ENCODE measurements around the gene OOSP1.

DNA sequence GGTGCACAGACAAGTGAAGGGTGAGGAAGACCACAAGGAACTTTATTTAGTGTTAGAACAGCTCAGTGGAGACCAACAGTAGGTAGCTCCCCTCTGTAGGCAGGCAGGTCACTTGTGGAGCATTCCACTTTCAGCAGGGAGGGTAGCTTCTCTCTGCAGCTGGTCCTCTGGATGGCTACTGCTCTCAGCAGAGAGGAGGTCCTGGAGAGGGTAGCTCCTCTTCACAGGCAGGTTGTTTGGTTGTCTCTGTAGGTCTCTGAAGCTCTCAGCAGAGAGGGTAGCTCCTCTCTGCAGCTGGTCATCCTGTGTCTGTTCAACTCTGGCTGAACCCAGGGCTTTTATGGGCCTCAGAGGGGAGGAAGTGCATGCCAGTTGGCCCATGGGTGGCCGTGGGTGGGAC lies 6.5 kb upstream of the OOSP1 start:
- TF ChIP-seq POLR2AphosphoS5 (IDR thresholded peaks at IDR 0.05; ENCODE audit: low read depth, low read length) (no peak), HDAC2 (IDR thresholded peaks at IDR 0.05; ENCODE audit: borderline replicate concordance in 1 of 2, low read depth in 2 of 2, low read length in 2 of 2) (no peak), EGR1 (IDR thresholded peaks at IDR 0.05; ENCODE audit: borderline replicate concordance, low read depth, low read length) (no peak), POLR2A (IDR thresholded peaks at IDR 0.05; ENCODE audit: control extremely low read depth in 1 of 2, low read depth in 2 of 2, low read length in 2 of 2) (no peak), EP300 (IDR thresholded peaks at IDR 0.05; ENCODE audit: borderline replicate concordance in 1 of 2, low read depth in 2 of 2, low read length in 2 of 2) (no peak), TCF12 (IDR thresholded peaks at IDR 0.05; ENCODE audit: low read depth, low read length) (no peak), RFX5 (IDR thresholded peaks at IDR 0.05; ENCODE audit: borderline replicate concordance, low read depth, low read length) (no peak), BRCA1 (IDR thresholded peaks at IDR 0.05; ENCODE audit: low read depth, low read length) (no peak), RAD21 (IDR thresholded peaks at IDR 0.05 in 1 of 2, conservative IDR thresholded peaks at IDR 0.05 in 1 of 2; ENCODE audit: low read depth in 2 of 2, low read length in 2 of 2) (no peak), SIX5 (IDR thresholded peaks at IDR 0.05; ENCODE audit: low read depth, low read length) (no peak)
- TF ChIP-seq, protein P1, sequence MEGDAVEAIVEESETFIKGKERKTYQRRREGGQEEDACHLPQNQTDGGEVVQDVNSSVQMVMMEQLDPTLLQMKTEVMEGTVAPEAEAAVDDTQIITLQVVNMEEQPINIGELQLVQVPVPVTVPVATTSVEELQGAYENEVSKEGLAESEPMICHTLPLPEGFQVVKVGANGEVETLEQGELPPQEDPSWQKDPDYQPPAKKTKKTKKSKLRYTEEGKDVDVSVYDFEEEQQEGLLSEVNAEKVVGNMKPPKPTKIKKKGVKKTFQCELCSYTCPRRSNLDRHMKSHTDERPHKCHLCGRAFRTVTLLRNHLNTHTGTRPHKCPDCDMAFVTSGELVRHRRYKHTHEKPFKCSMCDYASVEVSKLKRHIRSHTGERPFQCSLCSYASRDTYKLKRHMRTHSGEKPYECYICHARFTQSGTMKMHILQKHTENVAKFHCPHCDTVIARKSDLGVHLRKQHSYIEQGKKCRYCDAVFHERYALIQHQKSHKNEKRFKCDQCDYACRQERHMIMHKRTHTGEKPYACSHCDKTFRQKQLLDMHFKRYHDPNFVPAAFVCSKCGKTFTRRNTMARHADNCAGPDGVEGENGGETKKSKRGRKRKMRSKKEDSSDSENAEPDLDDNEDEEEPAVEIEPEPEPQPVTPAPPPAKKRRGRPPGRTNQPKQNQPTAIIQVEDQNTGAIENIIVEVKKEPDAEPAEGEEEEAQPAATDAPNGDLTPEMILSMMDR (IDR thresholded peaks at IDR 0.05; ENCODE audit: control extremely low read depth in 1 of 3, insufficient read depth in 1 of 3, low read depth in 1 of 3, low read length in 3 of 3) = no peak
- TF ChIP-seq, protein P2, sequence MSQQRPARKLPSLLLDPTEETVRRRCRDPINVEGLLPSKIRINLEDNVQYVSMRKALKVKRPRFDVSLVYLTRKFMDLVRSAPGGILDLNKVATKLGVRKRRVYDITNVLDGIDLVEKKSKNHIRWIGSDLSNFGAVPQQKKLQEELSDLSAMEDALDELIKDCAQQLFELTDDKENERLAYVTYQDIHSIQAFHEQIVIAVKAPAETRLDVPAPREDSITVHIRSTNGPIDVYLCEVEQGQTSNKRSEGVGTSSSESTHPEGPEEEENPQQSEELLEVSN (IDR thresholded peaks at IDR 0.05) = no peak

All from H1 (cell line).